Activated CD4-positive, alpha-beta memory T cell treated with anti-CD3 and anti-CD28 coated beads for 36 hours (primary cell): ENCODE measurements around the gene MZT1. TPM values are rescaled to one million over a fixed set of nuclear protein-coding genes. Genes with fewer than 3 reads are reported as not detected.

Experiments used
- CTCF ChIA-PET: fragments of 350-600 bp; sonication (Branson Sonifier 250); formaldehyde crosslinking; loops from one replicate; lab custom pipeline; 2021; ENCODE audit warnings: antibody characterized with exemption, inconsistent platforms; lab: Charles Lee
- POLR2A ChIA-PET: fragments of 350-600 bp; sonication (Branson Sonifier 250); formaldehyde crosslinking; loops from one replicate; lab custom pipeline; 2021; ENCODE audit warnings: antibody characterized with exemption; lab: Charles Lee
- DNase-seq: peaks from one replicate; pipeline ENCODE4 v3.0.0-alpha.2; 2020
- H3K27ac Mint-ChIP-seq: one replicate; pipeline ENCODE4 v1.8.0; 2021; ENCODE audit warnings: mixed read lengths
- H3K27me3 Mint-ChIP-seq: one replicate; pipeline ENCODE4 v1.8.0; 2021; ENCODE audit warnings: mixed read lengths
- H3K36me3 Mint-ChIP-seq: one replicate; pipeline ENCODE4 v1.8.0; 2021; ENCODE audit warnings: mixed read lengths
- H3K4me1 Mint-ChIP-seq: one replicate; pipeline ENCODE4 v1.8.0; 2021; ENCODE audit warnings: low read depth, mixed read lengths
- H3K4me3 Mint-ChIP-seq: one replicate; pipeline ENCODE4 v1.8.0; 2021; ENCODE audit warnings: mild to moderate bottlenecking, mixed read lengths
- H3K9me3 Mint-ChIP-seq: one replicate; pipeline ENCODE4 v1.8.0; 2021; ENCODE audit warnings: mixed read lengths
- intact Hi-C: fragments of 100-400 bp; cut with micrococcal nuclease; formaldehyde crosslinking; loops from one replicate; pipeline ENCODE4 v1.15.1; 2023
- total RNA-seq, 2 experiments: library from RNA; stranded (reverse); gene quantifications; one replicate each; pipeline ENCODE4 v1.2.3, GENCODE V29; 2021

Gene MZT1
- total RNA-seq, 2 experiments from 2014 or later, result 27.6 to 28.6 TPM

GRCh38 chr13:72678312-72678711 lies 49.1 kb downstream of the MZT1 start:
- no peak overlapping the region for H3K27ac Mint-ChIP-seq
- H3K36me3 Mint-ChIP-seq, result no peaks in the 10 kb centered on the region
- H3K4me1 Mint-ChIP-seq, result no peaks in the 10 kb centered on the region
- DNase-seq, result no peak
- no peaks in the 10 kb centered on the region for H3K9me3 Mint-ChIP-seq
- CTCF ChIA-PET, result no interaction called here
- H3K4me3 Mint-ChIP-seq, result no peak overlapping the region
- intact Hi-C loops, result no loop called here
- POLR2A ChIA-PET, result no interaction called here
- peaks cover 7% of the 10 kb centered on the region for H3K27me3 Mint-ChIP-seq

GRCh38 chr13:72677431-72677830 lies 50.0 kb downstream of the MZT1 start:
- intact Hi-C loops, result no loop called here
- no peak overlapping the region for H3K4me3 Mint-ChIP-seq

GRCh38 chr13:72666391-72666790 lies 61.0 kb downstream of the MZT1 start:
- intact Hi-C loops, result no loop called here
- CTCF ChIA-PET, result no interaction called here
- H3K27ac Mint-ChIP-seq, result no peak overlapping the region
- no peaks in the 10 kb centered on the region for H3K36me3 Mint-ChIP-seq
- POLR2A ChIA-PET, result no interaction called here
- peaks cover 4% of the 10 kb centered on the region for H3K27me3 Mint-ChIP-seq
- no peaks in the 10 kb centered on the region for H3K4me1 Mint-ChIP-seq
- no peak overlapping the region for H3K4me3 Mint-ChIP-seq
- DNase-seq, result no peak
- H3K9me3 Mint-ChIP-seq, result no peaks in the 10 kb centered on the region

More at GRCh38 chr13:72677431-72677830, 50.0 kb downstream of the MZT1 start:
- no peaks in the 10 kb centered on the region for H3K36me3 Mint-ChIP-seq
- ChIA-PET CTCF (no interaction called here), POLR2A (no interaction called here)
- H3K27ac Mint-ChIP-seq, result no peak overlapping the region
- H3K9me3 Mint-ChIP-seq, result no peaks in the 10 kb centered on the region
- no peaks in the 10 kb centered on the region for H3K4me1 Mint-ChIP-seq
- no peak for DNase-seq
- peaks cover 8% of the 10 kb centered on the region for H3K27me3 Mint-ChIP-seq

- POLR2A ChIA-PET, result no interaction called here
- Mint-ChIP-seq H3K27me3 (peaks cover 12% of the 10 kb centered on the region), H3K27ac (no peak overlapping the region), H3K36me3 (no peaks in the 10 kb centered on the region), H3K4me3 (no peak overlapping the region), H3K9me3 (no peaks in the 10 kb centered on the region), H3K4me1 (no peaks in the 10 kb centered on the region)
- intact Hi-C loops, result no loop called here
- DNase-seq, result no peak
- CTCF ChIA-PET, result no interaction called here
Measured at GRCh38 chr13:72662548-72662947, 64.9 kb downstream of the MZT1 start.

Other genes with a start within 250 kb of the MZT1 start
- 10 to 100 TPM; 18.4 to 19.1 TPM for gene BORA, start 294 bp upstream of the MZT1 start, total RNA-seq
- 10 to 100 TPM; 48.2 to 49.5 TPM for gene DIS3, start 54.3 kb upstream of the MZT1 start, total RNA-seq
- gene PIBF1, start 54.5 kb upstream of the MZT1 start, total RNA-seq, result 10 to 100 TPM; 24.3 to 24.7 TPM